Hepatocyte (in vitro differentiated cells): ENCODE measurements around the gene HNRNPH3. TPM values are rescaled to one million over a fixed set of nuclear protein-coding genes. Genes with fewer than 3 reads are reported as not detected.
A peak's percentile ranks its signal among the peaks of the same experiment; 100 is the strongest.

Experiments used
- DNase-seq: peaks from one replicate; pipeline ENCODE4 v3.0.0-alpha.2; 2016; ENCODE audit warnings: low spot score
- H2AFZ ChIP-seq: fragments of 200-600 bp; sonication (generic); 2 replicates; pipeline ENCODE4 v1.6.0; 2016; ENCODE audit warnings: antibody characterized with exemption, mild to moderate bottlenecking
- H3K27ac ChIP-seq: fragments of 200-600 bp; sonication (generic); 2 replicates; pipeline ENCODE4 v1.5.1; 2016; ENCODE audit warnings: mild to moderate bottlenecking
- H3K27me3 ChIP-seq: fragments of 200-600 bp; sonication (generic); 2 replicates; pipeline ENCODE4 v1.6.1; 2016
- H3K36me3 ChIP-seq: fragments of 200-600 bp; sonication (generic); replicated peaks from 2 replicates; pipeline ENCODE4 v1.5.1; 2016; ENCODE audit warnings: low read depth; ENCODE audit not compliant: insufficient read depth
- H3K4me1 ChIP-seq: fragments of 200-600 bp; sonication (generic); 2 replicates; pipeline ENCODE4 v1.5.1; 2016; ENCODE audit warnings: mild to moderate bottlenecking, moderate library complexity; ENCODE audit not compliant: insufficient read depth
- H3K4me2 ChIP-seq: fragments of 200-600 bp; sonication (generic); 2 replicates; pipeline ENCODE4 v1.6.0; 2016
- H3K4me3 ChIP-seq: fragments of 200-600 bp; sonication (generic); 2 replicates; pipeline ENCODE4 v1.5.1; 2016; ENCODE audit warnings: mild to moderate bottlenecking
- H3K79me2 ChIP-seq: fragments of 200-600 bp; sonication (generic); 2 replicates; pipeline ENCODE4 v1.6.0; 2017; ENCODE audit warnings: mild to moderate bottlenecking
- H3K9me2 ChIP-seq: fragments of 200-600 bp; sonication (generic); replicated peaks from 2 replicates; pipeline ENCODE4 v1.6.0; 2017; ENCODE audit warnings: mild to moderate bottlenecking; ENCODE audit not compliant: insufficient read depth
- H3K9me3 ChIP-seq: fragments of 200-600 bp; sonication (generic); 2 replicates; pipeline ENCODE4 v1.5.1; 2016; ENCODE audit warnings: low read depth, mild to moderate bottlenecking
- H4K20me1 ChIP-seq: fragments of 200-600 bp; sonication (generic); 2 replicates; pipeline ENCODE4 v1.6.0; 2016; ENCODE audit warnings: mild to moderate bottlenecking; ENCODE audit not compliant: insufficient read depth, poor library complexity, severe bottlenecking
- CTCF ChIP-seq: fragments of 200-600 bp; sonication (generic); IDR thresholded peaks from 2 replicates; pipeline ENCODE4 v1.5.1; 2016; ENCODE audit warnings: antibody characterized with exemption, mild to moderate bottlenecking; ENCODE audit not compliant: poor library complexity
- EZH2 ChIP-seq: fragments of 200-600 bp; sonication (generic); IDR thresholded peaks from 2 replicates; pipeline ENCODE4 v1.6.1; 2016; ENCODE audit warnings: antibody characterized with exemption, mild to moderate bottlenecking, borderline replicate concordance
- EZH2phosphoT487 ChIP-seq: fragments of 200-600 bp; sonication (generic); IDR thresholded peaks from one replicate; pipeline ENCODE4 v1.6.1; 2018; ENCODE audit warnings: antibody characterized with exemption, mild to moderate bottlenecking, low read depth, moderate library complexity; ENCODE audit not compliant: unreplicated experiment, severe bottlenecking
- WGBS: methylation state at CpG from one replicate; pipeline ENCODE4 v1.1.6; 2016; ENCODE audit warnings: low lambda C conversion rate; ENCODE audit errors: missing lambda C conversion rate; 5-methylcytosine and 5-hydroxymethylcytosine counted together
- polyA plus RNA-seq: library from polyadenylated mRNA; unstranded; fragments of >200 nt; fragmentation: Nextera tagmentation; extraction: Ambion mirVana; gene quantifications from 2 replicates; pipeline ENCODE4 v1.2.1, GENCODE V29; 2016
- total RNA-seq: library from RNA; depleted of rRNA; stranded (reverse); fragments of >200 nt; gene quantifications from 2 replicates; pipeline ENCODE4 v1.2.3, GENCODE V29; 2014

Gene HNRNPH3
- total and polyA plus RNA-seq, 2 experiments from 2014 or later = 26.8 to 135 TPM

DNA sequence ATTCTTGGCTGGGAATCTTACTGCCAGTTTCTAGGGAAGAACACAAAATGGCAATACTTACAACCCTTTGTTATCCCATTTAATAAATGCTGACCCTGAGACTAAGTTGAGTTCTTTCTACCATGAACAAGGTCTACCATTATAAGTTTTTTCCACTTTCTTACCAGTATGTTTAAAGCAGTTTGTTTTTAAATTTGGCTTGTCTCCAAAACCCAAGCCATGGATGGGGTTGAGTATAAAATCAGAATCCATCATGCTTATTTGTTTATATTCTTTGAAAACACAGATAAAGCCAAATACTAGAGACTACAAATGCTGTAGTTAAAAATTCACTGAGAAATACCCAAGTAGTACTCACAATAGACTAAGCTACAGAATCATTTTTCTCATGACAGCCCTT lies 41.1 kb upstream of the HNRNPH3 start:
- no peak overlapping the region for H2AFZ ChIP-seq
- H3K36me3 ChIP-seq = no peaks in the 10 kb centered on the region
- H3K27me3 ChIP-seq = no peaks in the 10 kb centered on the region
- H3K4me3 ChIP-seq = no peak overlapping the region
- H3K9me2 ChIP-seq = no peaks in the 10 kb centered on the region
- H3K4me1 ChIP-seq = no peaks in the 10 kb centered on the region
- no peaks in the 10 kb centered on the region for H4K20me1 ChIP-seq
- no peak for TF ChIP-seq EZH2
- TF ChIP-seq CTCF = no peak
- TF ChIP-seq EZH2phosphoT487 = no peak
- DNase-seq = no peak
- no peak overlapping the region for H3K4me2 ChIP-seq
- no peak overlapping the region for H3K27ac ChIP-seq
- H3K79me2 ChIP-seq = no peaks in the 10 kb centered on the region
- no peaks in the 10 kb centered on the region for H3K9me3 ChIP-seq

- 53% methylated on average over 9 of the region's 9 CpGs for WGBS
Measured at GRCh38 chr10:68296843-68297663, 34.8 kb upstream of the HNRNPH3 start.

GRCh38 chr10:68301301-68301700 lies 30.6 kb upstream of the HNRNPH3 start:
- peaks cover 10% of the 10 kb centered on the region for H3K4me1 ChIP-seq
- TF ChIP-seq EZH2phosphoT487 (no peak), EZH2 (no peak), CTCF (no peak)
- H3K27me3 ChIP-seq = no peaks in the 10 kb centered on the region
- no peaks in the 10 kb centered on the region for H3K9me2 ChIP-seq
- no peak overlapping the region for H3K4me2 ChIP-seq
- H3K9me3 ChIP-seq = no peaks in the 10 kb centered on the region
- no peak for DNase-seq
- no peaks in the 10 kb centered on the region for H3K36me3 ChIP-seq
- no peak overlapping the region for H3K4me3 ChIP-seq
- no peak overlapping the region for H3K27ac ChIP-seq
- 94% methylated on average over 3 of the region's 3 CpGs for WGBS
- H2AFZ ChIP-seq = no peak overlapping the region
- H3K79me2 ChIP-seq = peaks cover 35% of the 10 kb centered on the region
- no peaks in the 10 kb centered on the region for H4K20me1 ChIP-seq

More at GRCh38 chr10:68296843-68297663, 34.8 kb upstream of the HNRNPH3 start:
- no peaks in the 10 kb centered on the region for H3K27me3 ChIP-seq
- no peak overlapping the region for H3K4me2 ChIP-seq
- H2AFZ ChIP-seq = no peak overlapping the region
- no peak overlapping the region for H3K4me3 ChIP-seq
- TF ChIP-seq EZH2phosphoT487 (no peak), EZH2 (no peak), CTCF (no peak)
- H3K36me3 ChIP-seq = no peaks in the 10 kb centered on the region
- no peaks in the 10 kb centered on the region for H3K9me3 ChIP-seq
- peaks cover 10% of the 10 kb centered on the region for H3K4me1 ChIP-seq
- H3K79me2 ChIP-seq = peaks cover 25% of the 10 kb centered on the region
- peak overlapping the region; percentile 34 for H3K27ac ChIP-seq
- no peaks in the 10 kb centered on the region for H3K9me2 ChIP-seq
- H4K20me1 ChIP-seq = no peaks in the 10 kb centered on the region
- DNase-seq = no peak
